ENCODE data around the gene HAUS8. TPM values are rescaled to one million over a fixed set of nuclear protein-coding genes. Genes with fewer than 3 reads are reported as not detected.
A peak's percentile ranks its signal among the peaks of the same experiment; 100 is the strongest.

The HAUS8 gene
- total RNA-seq, 1 experiment from 2014 or later: 19.1 TPM

GRCh38 chr19:17110599-17110966 lies 35.3 kb upstream of the HAUS8 start:
- no TSS peak for BruUV-seq (replicated peaks)
- DNase-seq (no peak), ATAC-seq (no peak)
- Histone ChIP-seq H2AFZ (ENCODE audit: low read length) (no peak overlapping the region), H3K4me1 (ENCODE audit: insufficient read depth, low read length) (peaks cover 16% of the 10 kb centered on the region), H3K79me2 (ENCODE audit: low read length) (peaks cover 47% of the 10 kb centered on the region), H3K9me3 (ENCODE audit: low read length) (no peaks in the 10 kb centered on the region), H3F3A (ENCODE audit: low read length, unreplicated experiment) (peaks cover 5% of the 10 kb centered on the region), H3K27me3 (ENCODE audit: low read length) (no peaks in the 10 kb centered on the region), H3K4me3 (ENCODE audit: low read length) (no peak overlapping the region), H3K9ac (ENCODE audit: low read length) (no peak overlapping the region), H3K9me2 (replicated peaks; ENCODE audit: low read length) (no peaks in the 10 kb centered on the region), H4K20me1 (ENCODE audit: low read length) (no peaks in the 10 kb centered on the region), H3K4me2 (ENCODE audit: low read length) (no peak overlapping the region), H3K36me3 (ENCODE audit: low read depth, low read length) (no peaks in the 10 kb centered on the region; the same call in 1 of the 2 replicates), H3K27ac (ENCODE audit: low read length) (no peak overlapping the region)
- CTCF ChIA-PET: no interaction called here
- TF ChIP-seq EZH2phosphoT487 (IDR thresholded peaks at IDR 0.05; ENCODE audit: borderline replicate concordance, low read length) (no peak), CTCF (conservative IDR thresholded peaks at IDR 0.05; ENCODE audit: low read depth, low read length) (no peak), EZH2 (IDR thresholded peaks at IDR 0.05; ENCODE audit: low read length, unreplicated experiment) (no peak)
- intact Hi-C loops (cut with micrococcal nuclease): no loop called here
- POLR2A ChIA-PET (ENCODE audit: unreplicated experiment): no interaction called here

GRCh38 chr19:17109962-17110598 lies 34.8 kb upstream of the HAUS8 start:
- Histone ChIP-seq H3F3A (ENCODE audit: low read length, unreplicated experiment) (peaks cover 5% of the 10 kb centered on the region), H3K27ac (ENCODE audit: low read length) (no peak overlapping the region), H3K4me1 (ENCODE audit: insufficient read depth, low read length) (peaks cover 16% of the 10 kb centered on the region), H3K27me3 (ENCODE audit: low read length) (no peaks in the 10 kb centered on the region), H3K9ac (ENCODE audit: low read length) (no peak overlapping the region), H3K4me2 (ENCODE audit: low read length) (no peak overlapping the region), H4K20me1 (ENCODE audit: low read length) (no peaks in the 10 kb centered on the region), H3K4me3 (ENCODE audit: low read length) (no peak overlapping the region), H3K79me2 (ENCODE audit: low read length) (peaks cover 47% of the 10 kb centered on the region), H3K36me3 (ENCODE audit: low read depth, low read length) (no peaks in the 10 kb centered on the region; the same call in 1 of the 2 replicates), H2AFZ (ENCODE audit: low read length) (no peak overlapping the region), H3K9me3 (ENCODE audit: low read length) (no peaks in the 10 kb centered on the region), H3K9me2 (replicated peaks; ENCODE audit: low read length) (no peaks in the 10 kb centered on the region)
- no peak for DNase-seq
- BruUV-seq (replicated peaks): no TSS peak
- CTCF ChIA-PET: no interaction called here
- TF ChIP-seq EZH2phosphoT487 (IDR thresholded peaks at IDR 0.05; ENCODE audit: borderline replicate concordance, low read length) (no peak), EZH2 (IDR thresholded peaks at IDR 0.05; ENCODE audit: low read length, unreplicated experiment) (no peak), CTCF (conservative IDR thresholded peaks at IDR 0.05; ENCODE audit: low read depth, low read length) (no peak)
- intact Hi-C loops (cut with micrococcal nuclease): loop anchor here (2.0 kb wide), 1 partner anchor 25 kb away; no protein-coding TSS in a partner anchor
- POLR2A ChIA-PET (ENCODE audit: unreplicated experiment): no interaction called here
- no peak for ATAC-seq

- H3K4me3 ChIP-seq (ENCODE audit: low read length): no peak overlapping the region
- H2AFZ ChIP-seq (ENCODE audit: low read length): no peak overlapping the region
- H3K27ac ChIP-seq (ENCODE audit: low read length): 0 out of 2 replicates have a peak overlapping the region, but pooled peaks have one; percentile 6
- H3K36me3 ChIP-seq (ENCODE audit: low read depth, low read length): no peaks in the 10 kb centered on the region; the same call in 1 of the 2 replicates
- ATAC-seq (no peak), DNase-seq (no peak)
- H4K20me1 ChIP-seq (ENCODE audit: low read length): no peaks in the 10 kb centered on the region
- H3K4me2 ChIP-seq (ENCODE audit: low read length): no peak overlapping the region
- ChIA-PET POLR2A (ENCODE audit: unreplicated experiment) (no interaction called here), CTCF (no interaction called here)
- peaks cover 5% of the 10 kb centered on the region for H3F3A ChIP-seq (ENCODE audit: low read length, unreplicated experiment)
- H3K9me3 ChIP-seq (ENCODE audit: low read length): no peaks in the 10 kb centered on the region
- intact Hi-C loops (cut with micrococcal nuclease): loop anchor here (2.0 kb wide), 1 partner anchor 26 kb away; no protein-coding TSS in a partner anchor
- H3K4me1 ChIP-seq (ENCODE audit: insufficient read depth, low read length): peaks cover 16% of the 10 kb centered on the region
- no peaks in the 10 kb centered on the region for H3K9me2 ChIP-seq (replicated peaks; ENCODE audit: low read length)
- no peak for TF ChIP-seq CTCF (conservative IDR thresholded peaks at IDR 0.05; ENCODE audit: low read depth, low read length)
- no peak for TF ChIP-seq EZH2phosphoT487 (IDR thresholded peaks at IDR 0.05; ENCODE audit: borderline replicate concordance, low read length)
- TF ChIP-seq EZH2 (IDR thresholded peaks at IDR 0.05; ENCODE audit: low read length, unreplicated experiment): no peak
- BruUV-seq (replicated peaks): no TSS peak
- no peaks in the 10 kb centered on the region for H3K27me3 ChIP-seq (ENCODE audit: low read length)
- H3K79me2 ChIP-seq (ENCODE audit: low read length): peaks cover 47% of the 10 kb centered on the region
- H3K9ac ChIP-seq (ENCODE audit: low read length): no peak overlapping the region
Observed at GRCh38 chr19:17109300-17109699, 34.0 kb upstream of the HAUS8 start.

Measured in PC-3 (cell line).